NCI-H128 (cell line): ENCODE measurements around the gene CLEC1B.
"Not testable (repeated sequence)": the region's sequence is repeated elsewhere in the genome, so short reads cannot be mapped to it uniquely, and the experiment has no call there.

Source experiments
- DNase-seq: peaks from one replicate; lab custom pipeline; 2025; ENCODE audit not compliant: unreplicated experiment; lab: John Stamatoyannopoulos, UW

The CLEC1B gene

DNA sequence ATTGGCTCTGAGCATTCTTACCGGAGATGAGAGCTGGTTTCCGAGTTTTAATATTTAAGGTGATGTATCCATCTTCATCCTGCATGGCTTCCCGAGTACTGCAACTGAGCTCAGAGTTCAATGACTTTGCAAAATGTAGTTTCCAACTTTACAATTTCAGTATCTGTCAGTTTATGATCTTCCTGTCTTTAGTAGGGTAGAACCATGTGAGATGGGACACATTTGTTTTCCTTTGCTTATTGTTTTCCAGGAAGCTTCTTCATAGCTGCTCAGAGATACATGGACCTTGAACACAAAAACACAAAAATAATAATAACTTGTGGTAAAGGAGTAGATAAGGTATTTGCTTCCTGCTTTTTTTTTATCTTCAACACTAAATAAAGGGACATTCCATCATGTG, at the start of gene CLEC1B:
Gene CLEC1B (minus strand): TSS at position 106 of the 400 bp plus-strand sequence. CDS start 21 bp downstream, at position 85.
- no peak for DNase-seq

DNA sequence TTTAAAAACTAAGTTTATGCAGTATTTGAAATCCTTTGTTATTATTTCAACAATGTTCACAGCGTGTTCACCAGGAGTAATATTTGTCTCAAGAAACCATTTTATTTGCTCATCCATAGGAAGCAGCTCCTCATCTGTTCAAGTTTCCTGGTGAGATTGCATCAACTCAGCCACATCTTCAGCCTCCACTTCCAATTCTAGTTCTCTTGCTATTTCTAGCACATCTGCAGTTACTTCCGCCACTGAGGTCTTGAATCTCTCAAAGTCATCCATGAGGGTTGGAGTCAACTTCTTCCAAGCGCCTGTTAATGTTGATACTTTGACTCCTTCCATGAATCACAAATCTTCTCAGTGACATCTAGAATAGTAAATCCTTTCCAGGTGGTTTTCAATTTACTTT, 49.6 kb upstream of the CLEC1B start:
- DNase-seq: no peak

DNA sequence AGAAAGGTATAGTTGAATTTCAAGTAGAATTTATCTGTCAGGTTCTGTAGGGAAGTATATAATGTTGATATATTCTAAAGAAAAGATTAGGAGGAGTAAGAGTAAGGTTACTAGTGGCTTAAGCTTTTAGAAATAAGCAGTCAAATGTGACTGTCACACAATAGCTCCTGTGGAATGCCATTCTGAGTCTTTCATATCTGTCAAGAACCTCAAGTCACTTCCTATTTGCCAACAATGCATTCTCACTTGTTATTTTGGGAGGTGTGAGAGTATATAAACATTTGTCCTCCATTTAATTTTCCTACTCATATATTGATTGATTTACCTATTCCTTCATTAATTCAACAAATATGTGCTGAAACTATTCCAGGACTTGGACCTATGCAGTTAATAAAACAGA, 43.2 kb upstream of the CLEC1B start:
- no peak for DNase-seq

DNA sequence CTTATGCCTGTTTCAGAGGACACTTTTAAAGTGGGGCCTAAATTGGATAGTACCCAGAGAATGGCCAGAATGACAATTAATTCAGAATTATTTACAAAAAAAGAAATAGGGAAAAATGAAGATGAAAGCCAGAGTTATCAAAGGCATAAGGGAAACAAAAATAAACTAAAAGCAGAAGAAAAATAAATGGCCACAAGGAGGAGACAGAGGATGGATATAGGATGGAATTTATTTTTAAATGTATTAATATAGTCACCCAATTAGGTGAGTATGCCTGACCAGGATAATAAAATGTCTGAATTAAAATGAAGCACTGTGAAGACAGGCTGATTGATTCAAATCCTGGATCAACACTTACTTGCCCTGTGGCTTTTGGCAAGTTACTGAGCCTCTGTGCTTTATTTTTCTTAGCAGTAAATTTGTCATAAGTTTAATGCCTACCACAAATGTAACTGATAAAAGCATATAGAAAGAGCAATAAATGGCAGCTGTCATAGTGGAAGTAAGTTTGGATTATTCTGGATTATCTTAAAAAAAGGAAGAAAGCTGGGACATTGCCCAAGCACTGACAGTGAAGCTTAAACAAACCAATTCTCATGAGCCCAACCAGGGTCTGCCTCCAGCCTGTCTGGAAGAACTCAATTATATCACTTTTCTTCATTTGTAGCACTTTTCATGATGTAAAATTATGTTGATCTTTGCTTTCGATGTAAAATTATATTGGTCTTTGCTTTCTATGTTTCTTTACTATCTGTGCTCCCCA, 35.0 kb upstream of the CLEC1B start:
- no peak for DNase-seq

DNA sequence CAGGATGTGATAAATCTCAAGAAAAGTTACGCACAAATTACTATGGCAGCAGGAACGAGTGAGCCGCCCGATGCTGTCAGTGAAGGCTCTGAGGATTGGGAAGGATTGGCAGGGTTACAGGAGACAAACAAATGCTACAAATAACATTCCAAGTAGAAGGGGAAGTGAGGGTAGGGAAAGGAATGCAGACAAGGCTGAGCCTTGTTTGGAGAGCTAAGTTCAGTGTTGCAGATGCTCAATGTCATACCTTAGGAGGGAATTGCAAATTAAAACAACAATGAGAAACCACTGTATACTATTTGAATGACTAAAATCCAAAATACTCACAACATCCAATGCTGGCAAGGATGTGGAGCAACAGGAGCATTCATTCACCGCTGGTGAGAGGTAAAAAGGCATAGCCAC, 32.9 kb upstream of the CLEC1B start:
- DNase-seq: no peak

DNA sequence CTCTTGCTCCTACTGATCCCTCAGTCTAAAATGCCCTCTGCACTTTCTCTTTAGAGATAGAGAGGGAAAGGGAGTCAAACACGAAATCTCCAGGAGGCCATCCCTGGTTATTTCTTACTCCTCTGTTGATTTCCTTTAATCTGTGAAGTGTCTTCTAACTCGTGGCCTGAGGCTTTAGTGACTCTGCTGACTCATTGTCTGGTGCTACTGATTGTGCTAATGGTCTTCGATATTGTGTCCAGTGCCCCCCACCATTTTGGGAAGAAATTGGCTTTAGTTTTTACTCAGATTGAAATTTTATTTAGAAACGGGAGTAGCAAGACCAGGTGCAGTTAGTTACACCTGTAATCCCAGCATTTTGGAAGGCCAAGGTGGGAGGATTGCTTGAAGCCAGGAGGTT, 32.4 kb upstream of the CLEC1B start:
- no peak for DNase-seq

DNA sequence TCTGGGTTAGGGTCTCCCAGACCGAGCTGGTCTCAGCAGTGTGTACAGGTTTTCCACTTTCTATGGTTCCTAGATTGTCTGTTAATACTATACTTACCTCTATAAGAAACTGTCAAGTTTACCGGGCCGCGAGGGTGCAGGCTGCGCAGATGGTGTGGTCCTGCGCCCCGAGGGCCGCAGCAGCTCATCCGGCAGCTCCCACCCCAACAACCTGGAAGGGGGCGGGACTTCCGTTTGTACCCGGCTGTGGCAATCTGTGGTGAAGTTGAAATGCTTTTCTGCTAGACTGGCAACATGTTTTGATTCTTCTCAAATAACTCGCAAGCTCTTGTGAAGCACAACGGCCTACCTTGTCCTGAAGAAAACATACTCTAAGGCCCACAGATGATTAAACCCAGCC, 31.5 kb upstream of the CLEC1B start, which contains the start of gene CLEC9A:
Gene CLEC9A (plus strand): TSS at position 237 of the 400 bp plus-strand sequence. CDS start 22,006 bp downstream, outside the sequence.
- DNase-seq: no peak

DNA sequence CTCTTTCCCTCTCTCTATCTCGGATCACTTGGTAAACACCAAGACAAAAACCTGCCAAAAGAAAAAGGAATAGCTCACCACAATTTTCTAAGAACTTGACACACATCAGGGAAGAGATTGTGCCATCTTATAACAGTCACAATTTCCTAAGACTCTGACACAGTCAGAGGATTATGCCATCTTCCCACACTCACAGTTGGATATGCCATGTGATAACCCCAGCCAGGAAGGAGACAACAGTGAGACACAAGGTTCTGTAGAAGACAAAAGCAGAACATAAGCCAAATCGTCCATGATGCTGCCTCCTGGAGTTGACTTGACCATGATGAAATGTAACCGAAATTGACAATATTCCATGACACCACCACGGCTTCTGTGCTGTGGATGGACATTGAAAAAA, 28.8 kb upstream of the CLEC1B start:
- DNase-seq: no peak

DNA sequence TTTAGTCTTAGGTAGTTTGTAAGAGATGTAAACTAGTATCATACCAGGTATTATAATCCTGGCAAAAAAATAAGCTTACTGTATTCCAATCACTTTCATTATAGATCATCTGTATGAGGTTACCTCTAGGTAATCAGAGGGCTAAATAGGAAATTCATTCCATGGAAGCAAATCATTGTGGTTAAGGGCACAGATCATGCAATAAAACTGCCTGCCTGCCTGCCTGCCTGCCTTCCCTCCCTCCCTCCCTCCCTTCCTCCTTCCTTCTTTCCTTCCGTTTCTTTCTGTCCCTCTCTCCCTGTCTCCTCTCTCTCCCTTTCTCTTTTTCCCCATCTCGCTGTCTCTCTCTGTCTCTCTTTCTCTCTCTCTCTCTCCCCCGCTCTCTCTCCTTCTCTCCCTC, 28.4 kb upstream of the CLEC1B start:
- DNase-seq: no peak

DNA sequence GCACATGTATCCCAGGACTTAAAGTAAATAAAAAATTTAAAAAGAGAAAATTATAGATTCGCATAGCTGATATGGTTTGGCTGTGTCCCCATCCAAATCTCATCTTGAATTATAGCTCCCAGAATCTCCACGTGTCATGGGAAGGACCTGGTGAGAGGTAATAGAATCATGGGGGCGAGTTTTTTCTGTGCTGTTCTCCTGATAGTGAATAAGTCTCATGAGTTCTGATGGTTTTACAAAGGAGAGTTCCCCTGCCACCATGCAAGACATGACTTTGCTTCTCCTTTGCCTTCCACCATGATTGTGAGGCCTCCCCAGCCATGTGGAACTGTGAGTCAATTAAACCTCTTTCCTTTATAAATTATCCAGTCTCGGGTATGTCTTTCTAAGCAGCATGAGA, 27.7 kb upstream of the CLEC1B start:
- DNase-seq: not testable (repeated sequence)

DNA sequence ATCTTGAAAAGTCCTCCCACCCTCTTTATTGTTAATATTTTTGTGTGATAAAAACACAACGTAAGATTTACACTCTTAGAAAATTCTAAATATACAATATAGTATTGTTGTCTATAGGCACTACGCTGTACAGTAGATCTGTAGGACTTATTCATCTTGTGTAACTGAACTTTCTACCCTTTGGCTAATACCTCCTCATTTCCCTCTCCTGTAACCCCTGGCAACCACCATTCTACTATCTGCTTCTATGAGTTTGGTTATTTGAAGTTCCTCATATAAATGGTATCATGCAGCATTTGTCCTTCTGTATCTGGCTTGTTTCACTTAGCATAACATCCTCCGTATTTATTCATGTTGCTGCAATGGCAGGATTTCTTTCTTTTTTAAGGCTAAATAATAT, 26.3 kb upstream of the CLEC1B start:
- DNase-seq: no peak

DNA sequence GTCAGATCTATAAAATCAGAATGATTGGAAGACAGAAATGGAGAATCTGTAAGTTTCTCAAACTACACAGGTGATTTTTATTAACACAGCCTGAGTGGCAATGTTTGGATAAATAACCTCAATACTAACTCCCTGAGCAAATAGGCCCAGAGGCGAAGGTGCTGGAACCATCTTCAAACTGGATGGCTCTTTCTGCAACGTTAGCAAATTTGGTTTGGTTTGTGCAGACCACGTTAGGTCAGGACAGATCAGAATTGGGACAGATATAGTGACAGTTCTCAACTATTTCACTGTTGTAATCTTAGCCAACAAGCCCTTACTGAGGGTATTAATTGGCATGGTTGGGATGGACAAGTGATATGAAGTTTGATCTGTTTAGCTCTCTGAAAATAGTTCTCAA, 22.4 kb upstream of the CLEC1B start:
- no peak for DNase-seq

DNA sequence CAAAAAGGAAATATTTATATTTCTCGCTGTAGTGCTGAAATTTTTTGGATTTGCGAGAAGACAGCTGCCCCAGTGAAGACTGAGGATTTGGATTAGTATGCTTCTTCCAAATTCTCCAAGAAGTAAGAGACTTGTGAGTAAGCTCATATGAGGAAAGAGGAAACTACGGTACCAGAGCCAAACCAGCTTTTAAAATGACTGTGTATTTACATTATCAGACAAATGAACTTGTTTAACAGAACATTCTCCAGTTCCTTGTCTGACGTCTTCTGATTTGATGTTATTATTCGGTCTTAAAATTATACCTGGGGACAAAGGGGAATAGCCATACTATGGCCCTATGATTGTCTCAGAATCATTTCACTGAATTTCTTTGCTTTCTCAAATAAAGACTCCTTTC, 19.5 kb upstream of the CLEC1B start:
- no peak for DNase-seq

DNA sequence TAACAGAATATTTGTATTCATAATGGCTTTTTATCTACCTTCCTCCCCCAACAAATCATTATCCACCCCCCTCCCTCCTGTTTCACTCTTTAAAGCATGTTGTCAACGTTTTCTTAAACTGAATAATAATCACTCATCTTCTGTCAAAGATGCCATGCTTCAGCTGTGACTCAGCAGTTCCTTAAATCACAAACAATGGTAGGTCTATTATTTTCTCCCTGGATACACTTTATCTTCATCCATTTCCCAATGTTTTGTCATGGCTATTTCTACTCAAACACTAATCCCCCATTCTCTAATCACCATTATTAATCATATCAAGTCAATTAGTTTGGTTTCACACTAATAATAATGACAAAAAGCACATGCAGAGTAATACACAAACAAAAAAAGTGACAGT, 18.0 kb upstream of the CLEC1B start:
- no peak for DNase-seq

DNA sequence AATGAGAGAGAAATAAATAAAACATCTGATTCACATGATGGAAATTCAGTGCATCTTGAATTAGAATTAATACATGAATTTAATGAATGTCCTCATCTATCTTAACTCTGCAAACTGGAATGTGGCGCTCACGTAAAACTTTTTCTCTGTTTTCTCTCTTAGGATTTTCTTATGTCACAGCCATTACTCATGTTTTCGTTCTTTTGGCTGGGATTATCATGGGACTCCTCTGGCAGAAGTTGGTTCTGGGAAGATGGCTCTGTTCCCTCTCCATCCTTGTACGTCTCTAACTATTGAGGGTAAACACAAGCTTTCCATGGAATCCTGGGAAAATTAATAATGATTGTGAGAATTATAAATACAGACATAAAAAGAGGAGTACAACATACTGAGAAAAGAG, 16.5 kb upstream of the CLEC1B start:
- DNase-seq: no peak

DNA sequence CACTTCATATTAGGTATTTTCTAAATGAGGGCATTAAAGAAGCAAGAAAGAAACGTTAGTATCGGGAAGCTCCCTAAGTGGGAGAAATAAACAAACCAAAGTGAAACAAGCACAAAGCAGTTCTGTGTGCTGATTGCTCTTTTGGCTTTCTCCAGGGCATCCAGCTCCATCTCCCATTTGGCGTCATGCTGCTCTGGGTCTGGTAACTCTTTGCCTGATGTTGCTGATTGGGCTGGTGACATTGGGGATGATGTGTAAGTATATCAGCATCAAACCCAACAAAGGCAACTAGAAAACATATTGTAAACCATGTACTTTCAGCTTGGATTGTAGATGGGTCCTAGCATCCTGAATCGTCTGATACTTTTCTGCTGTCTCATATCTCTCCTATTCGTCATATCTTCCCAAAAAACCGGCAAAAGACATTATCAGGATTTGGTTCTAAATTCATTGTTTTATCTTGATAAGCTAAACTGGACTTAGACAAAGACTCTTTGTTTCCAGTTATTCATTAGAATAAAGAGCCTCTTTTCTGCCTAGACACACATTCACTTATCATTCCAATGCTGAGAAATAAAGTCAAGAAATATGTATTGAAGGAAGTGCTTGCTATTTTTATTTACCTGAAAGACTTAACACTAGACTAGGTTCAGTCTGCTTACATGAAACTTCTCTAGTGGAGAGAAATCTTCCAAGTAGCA, 13.9 kb upstream of the CLEC1B start:
- DNase-seq: no peak

DNA sequence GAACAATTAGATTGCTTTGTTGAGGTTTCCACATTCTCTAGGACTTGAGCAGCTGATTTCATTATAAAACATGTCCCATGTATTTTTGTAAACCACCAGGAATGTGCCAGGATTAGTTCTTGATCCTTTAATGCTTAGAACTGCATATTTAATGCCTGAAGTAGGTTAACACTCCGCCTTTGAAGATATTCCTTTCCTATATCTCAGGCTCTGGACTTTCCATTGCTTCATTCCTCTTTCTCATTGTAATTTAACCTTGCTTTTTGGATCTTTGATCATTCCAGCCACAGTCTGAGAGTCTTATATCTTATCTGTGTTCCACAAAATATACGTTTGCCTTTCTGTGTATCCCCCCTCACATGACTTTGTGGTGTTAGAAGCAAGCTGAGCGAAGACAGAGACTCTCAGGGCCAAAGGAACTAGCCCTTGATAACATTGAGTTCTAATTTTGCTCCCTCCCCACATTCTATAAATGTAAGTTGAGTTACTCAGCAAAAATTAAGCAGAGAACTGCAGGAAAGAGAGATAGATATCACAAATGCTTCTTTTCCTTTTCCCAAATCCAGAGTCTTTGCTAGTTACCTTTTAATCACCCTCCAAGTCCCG, 2.4 kb upstream of the CLEC1B start:
- no peak for DNase-seq

DNA sequence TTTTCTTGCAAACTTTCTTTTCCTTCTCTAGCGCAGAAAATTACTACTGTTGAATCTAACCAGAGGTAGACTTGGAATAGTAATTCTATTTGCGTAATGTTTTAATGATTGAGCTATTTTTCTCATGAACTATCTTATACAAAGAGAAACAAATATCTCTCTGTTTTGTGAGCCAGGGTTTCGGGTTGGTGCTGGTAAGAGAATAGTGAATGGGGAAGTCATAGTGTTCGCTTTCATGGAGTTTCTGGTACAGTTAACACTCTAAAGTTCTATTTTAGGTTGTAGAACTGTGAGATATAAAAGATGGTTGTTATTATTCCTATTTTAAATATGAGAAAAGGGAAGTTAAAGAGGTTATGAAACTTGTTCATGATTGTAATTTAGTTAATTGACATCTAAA, 6.6 kb downstream of the CLEC1B start:
- no peak for DNase-seq

DNA sequence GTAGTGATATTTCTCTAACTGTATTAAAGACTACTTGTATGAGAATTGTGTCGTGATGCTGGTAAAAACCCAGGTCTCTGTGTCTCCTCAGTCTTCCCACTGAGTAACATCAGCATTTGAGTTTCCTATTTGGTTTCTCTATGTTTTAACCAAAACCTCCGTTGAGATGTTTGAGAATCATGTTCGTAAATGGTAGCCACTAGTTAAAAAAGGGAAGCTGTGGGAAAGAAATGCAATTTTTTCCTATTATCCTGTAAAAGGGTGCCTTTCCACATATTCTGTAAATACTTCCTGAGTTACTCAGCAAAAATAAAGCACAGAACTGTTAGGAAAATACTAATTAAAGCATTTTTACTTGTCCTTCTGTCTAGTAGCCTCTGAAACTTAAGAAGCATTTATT, 7.0 kb downstream of the CLEC1B start:
- DNase-seq: no peak

DNA sequence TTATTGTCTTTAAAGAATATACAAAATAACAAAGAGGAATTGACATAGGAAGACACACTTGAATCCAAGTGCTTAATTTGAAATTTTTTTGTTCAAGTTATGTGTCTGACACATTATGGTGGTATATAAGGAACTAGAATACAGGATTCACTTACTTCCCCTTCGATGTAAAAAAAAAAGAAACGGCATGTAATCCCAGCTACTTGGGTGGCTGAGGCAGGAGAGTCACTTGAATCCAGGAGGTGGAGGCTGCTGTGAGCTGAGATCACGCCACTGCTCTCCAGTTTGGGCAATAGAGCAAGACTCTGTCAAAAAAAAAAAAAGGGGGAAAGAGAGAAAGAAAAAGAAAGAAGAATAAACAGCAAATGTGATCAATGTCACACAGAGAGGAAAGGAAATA, 18.8 kb downstream of the CLEC1B start:
- DNase-seq: no peak

DNA sequence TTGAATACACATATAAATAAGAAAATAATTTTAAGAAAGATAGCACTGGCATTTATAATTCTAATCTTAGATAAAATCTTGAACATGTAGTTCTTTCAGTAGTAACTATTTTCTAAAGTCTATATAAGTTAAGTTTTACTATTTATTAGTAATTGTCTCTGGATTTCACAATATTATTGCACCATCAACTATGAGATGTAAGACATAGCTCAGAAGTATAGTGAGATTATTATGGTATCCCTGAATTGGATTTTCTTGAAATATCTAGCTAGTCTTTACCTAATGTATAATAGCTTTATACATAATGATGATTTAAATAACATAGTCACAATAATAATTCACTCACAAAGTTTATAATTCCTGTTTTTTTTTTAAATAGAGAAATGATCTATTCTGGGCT, 21.0 kb downstream of the CLEC1B start:
- no peak for DNase-seq

DNA sequence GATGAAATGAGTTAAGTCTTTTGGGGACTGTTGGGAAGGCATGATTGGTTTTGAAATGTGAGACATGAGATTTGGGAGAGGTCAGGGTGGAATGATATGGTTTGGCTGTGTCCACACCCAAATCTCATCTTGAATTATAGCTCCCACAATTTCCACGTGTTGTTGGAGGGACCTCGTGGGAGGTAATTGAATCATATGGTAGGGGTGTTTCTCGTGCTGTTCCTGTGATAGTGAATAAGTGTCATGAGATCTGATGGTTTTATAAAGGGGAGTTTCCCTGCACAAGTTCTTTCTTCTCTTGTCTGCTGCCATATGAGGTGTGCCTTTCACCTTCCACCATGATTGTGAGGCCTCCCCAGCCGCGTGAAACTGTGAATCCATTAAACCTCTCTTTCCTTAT, 22.3 kb downstream of the CLEC1B start:
- not testable (repeated sequence) for DNase-seq
